ENCODE results near the gene CORO2B.

CORO2B gene

DNA sequence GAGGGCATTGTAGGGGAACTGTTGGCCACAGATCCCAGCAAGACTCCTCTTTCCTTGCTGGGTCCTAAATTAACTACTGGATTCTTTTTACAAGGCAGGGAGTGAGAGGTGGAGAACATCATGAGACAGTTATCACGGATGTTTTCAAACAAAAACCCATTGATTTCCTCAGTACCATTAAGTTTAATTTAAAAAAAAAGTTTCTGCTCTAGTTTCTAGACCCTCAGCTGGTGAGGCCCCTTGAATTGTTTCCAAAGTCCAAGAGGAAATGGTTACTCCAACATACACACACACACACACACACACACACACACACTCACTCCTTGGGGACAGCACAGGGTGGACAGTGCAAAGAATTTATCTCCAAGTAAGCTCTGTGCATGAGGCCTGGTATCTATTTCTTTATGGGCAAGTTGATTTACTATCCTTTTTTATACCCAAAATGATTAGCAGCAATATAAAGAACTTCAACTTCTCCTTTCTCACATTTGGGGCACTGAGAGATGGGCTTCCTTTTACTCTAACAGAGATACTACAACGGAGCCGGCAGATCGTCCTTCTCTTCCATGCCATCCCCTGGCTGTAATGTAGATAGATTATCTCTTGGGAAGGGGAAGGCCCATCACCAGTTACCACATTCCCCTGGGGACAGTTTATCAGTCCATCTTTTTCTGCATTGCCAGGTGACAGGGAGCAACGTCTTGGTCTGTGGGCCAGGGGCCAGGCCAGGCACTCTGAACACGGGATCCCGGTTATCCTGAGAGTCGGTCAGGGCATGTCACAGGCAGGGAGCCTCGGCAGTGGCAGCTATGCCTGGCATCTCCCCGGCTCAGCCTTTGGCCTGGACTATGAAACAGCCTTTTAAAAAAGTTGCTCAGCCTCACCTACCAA lies 54.7 kb downstream of the CORO2B start:
- TF ChIP-seq EZH2phosphoT487 (conservative IDR thresholded peaks at IDR 0.05; ENCODE audit: low read length): no peak
- TF ChIP-seq, protein P1, sequence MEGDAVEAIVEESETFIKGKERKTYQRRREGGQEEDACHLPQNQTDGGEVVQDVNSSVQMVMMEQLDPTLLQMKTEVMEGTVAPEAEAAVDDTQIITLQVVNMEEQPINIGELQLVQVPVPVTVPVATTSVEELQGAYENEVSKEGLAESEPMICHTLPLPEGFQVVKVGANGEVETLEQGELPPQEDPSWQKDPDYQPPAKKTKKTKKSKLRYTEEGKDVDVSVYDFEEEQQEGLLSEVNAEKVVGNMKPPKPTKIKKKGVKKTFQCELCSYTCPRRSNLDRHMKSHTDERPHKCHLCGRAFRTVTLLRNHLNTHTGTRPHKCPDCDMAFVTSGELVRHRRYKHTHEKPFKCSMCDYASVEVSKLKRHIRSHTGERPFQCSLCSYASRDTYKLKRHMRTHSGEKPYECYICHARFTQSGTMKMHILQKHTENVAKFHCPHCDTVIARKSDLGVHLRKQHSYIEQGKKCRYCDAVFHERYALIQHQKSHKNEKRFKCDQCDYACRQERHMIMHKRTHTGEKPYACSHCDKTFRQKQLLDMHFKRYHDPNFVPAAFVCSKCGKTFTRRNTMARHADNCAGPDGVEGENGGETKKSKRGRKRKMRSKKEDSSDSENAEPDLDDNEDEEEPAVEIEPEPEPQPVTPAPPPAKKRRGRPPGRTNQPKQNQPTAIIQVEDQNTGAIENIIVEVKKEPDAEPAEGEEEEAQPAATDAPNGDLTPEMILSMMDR (IDR thresholded peaks at IDR 0.05; ENCODE audit: insufficient read depth, low read length, poor library complexity, severe bottlenecking): no peak
- no peaks in the 10 kb centered on the region for H3K79me2 ChIP-seq (ENCODE audit: insufficient read depth, low read length)
- H3K9me2 ChIP-seq (replicated peaks; ENCODE audit: insufficient read depth, low read length): no peaks in the 10 kb centered on the region
- peaks cover 3% of the 10 kb centered on the region; the same call in 1 of the 2 replicates for H3F3A ChIP-seq (ENCODE audit: insufficient read depth)
- peak overlapping the region; percentile 32 for H3K4me2 ChIP-seq (ENCODE audit: low read depth, low read length, poor library complexity, severe bottlenecking)
- H3K27me3 ChIP-seq (ENCODE audit: low read length): no peaks in the 10 kb centered on the region
- no peak overlapping the region for H3K9ac ChIP-seq (ENCODE audit: low read length)
- no peaks in the 10 kb centered on the region for H3K36me3 ChIP-seq (ENCODE audit: low read length)
- H3K4me3 ChIP-seq (ENCODE audit: insufficient read depth, low read length, poor library complexity, severe bottlenecking): no peak overlapping the region
- H2AFZ ChIP-seq (ENCODE audit: low read depth, low read length, severe bottlenecking): no peak overlapping the region
- no peaks in the 10 kb centered on the region for H3K9me3 ChIP-seq (ENCODE audit: insufficient read depth, low read length)
- H4K20me1 ChIP-seq (ENCODE audit: low read depth, low read length): no peaks in the 10 kb centered on the region
- peak overlapping the region; percentile 6; the same call in 1 of the 2 replicates for H3K27ac ChIP-seq (ENCODE audit: low read depth, low read length)

GRCh38 chr15:68634122-68634482 lies 55.3 kb downstream of the CORO2B start:
- Histone ChIP-seq H3K9me2 (replicated peaks; ENCODE audit: insufficient read depth, low read length) (no peaks in the 10 kb centered on the region), H4K20me1 (ENCODE audit: low read depth, low read length) (no peaks in the 10 kb centered on the region), H3K79me2 (ENCODE audit: insufficient read depth, low read length) (no peaks in the 10 kb centered on the region), H3K36me3 (ENCODE audit: low read length) (no peaks in the 10 kb centered on the region), H3K27ac (ENCODE audit: low read depth, low read length) (no peak overlapping the region), H3F3A (ENCODE audit: insufficient read depth) (peaks cover 3% of the 10 kb centered on the region; the same call in 1 of the 2 replicates), H2AFZ (ENCODE audit: low read depth, low read length, severe bottlenecking) (no peak overlapping the region), H3K4me3 (ENCODE audit: insufficient read depth, low read length, poor library complexity, severe bottlenecking) (no peak overlapping the region), H3K4me2 (ENCODE audit: low read depth, low read length, poor library complexity, severe bottlenecking) (no peak overlapping the region), H3K27me3 (ENCODE audit: low read length) (no peaks in the 10 kb centered on the region), H3K9ac (ENCODE audit: low read length) (no peak overlapping the region), H3K9me3 (ENCODE audit: insufficient read depth, low read length) (no peaks in the 10 kb centered on the region)
- TF ChIP-seq EZH2phosphoT487 (conservative IDR thresholded peaks at IDR 0.05; ENCODE audit: low read length): no peak
- TF ChIP-seq, protein P1 (IDR thresholded peaks at IDR 0.05; ENCODE audit: insufficient read depth, low read length, poor library complexity, severe bottlenecking): no peak

- TF ChIP-seq, protein P1 (IDR thresholded peaks at IDR 0.05; ENCODE audit: insufficient read depth, low read length, poor library complexity, severe bottlenecking): no peak
- no peak for TF ChIP-seq EZH2phosphoT487 (conservative IDR thresholded peaks at IDR 0.05; ENCODE audit: low read length)
- no peak overlapping the region for H3K4me3 ChIP-seq (ENCODE audit: insufficient read depth, low read length, poor library complexity, severe bottlenecking)
- H4K20me1 ChIP-seq (ENCODE audit: low read depth, low read length): no peaks in the 10 kb centered on the region
- no peak overlapping the region for H3K9ac ChIP-seq (ENCODE audit: low read length)
- H3K9me3 ChIP-seq (ENCODE audit: insufficient read depth, low read length): no peaks in the 10 kb centered on the region
- H3K79me2 ChIP-seq (ENCODE audit: insufficient read depth, low read length): no peaks in the 10 kb centered on the region
- H2AFZ ChIP-seq (ENCODE audit: low read depth, low read length, severe bottlenecking): no peak overlapping the region
- no peaks in the 10 kb centered on the region for H3K9me2 ChIP-seq (replicated peaks; ENCODE audit: insufficient read depth, low read length)
- H3K27ac ChIP-seq (ENCODE audit: low read depth, low read length): no peak overlapping the region
- peak overlapping the region; percentile 12 for H3K4me2 ChIP-seq (ENCODE audit: low read depth, low read length, poor library complexity, severe bottlenecking)
- no peaks in the 10 kb centered on the region for H3K36me3 ChIP-seq (ENCODE audit: low read length)
- H3F3A ChIP-seq (ENCODE audit: insufficient read depth): peaks cover 3% of the 10 kb centered on the region; the same call in 1 of the 2 replicates
- no peaks in the 10 kb centered on the region for H3K27me3 ChIP-seq (ENCODE audit: low read length)
Observed at GRCh38 chr15:68634531-68634930, 55.7 kb downstream of the CORO2B start.
